Breast epithelium (tissue), 4 donors: ENCODE results near the gene UBASH3B. TPM values are rescaled to one million over a fixed set of nuclear protein-coding genes. Genes with fewer than 3 reads are reported as not detected.

ENCODE experiments used
- DNase-seq, 2 donors: peaks; one replicate each; pipeline ENCODE4 v3.0.0-alpha.2; 2019; ENCODE audit warnings: low spot score in 2 of 2
- H3K27ac ChIP-seq, 2 donors: fragments of 200-600 bp; sonication (generic) in 1 of 2; one replicate each; pipeline ENCODE4 v1.5.1; 2016 to 2019; ENCODE audit warnings: mild to moderate bottlenecking in 1 of 2
- H3K27me3 ChIP-seq, 2 donors: fragments of 200-600 bp; sonication (generic) in 1 of 2; one replicate each; pipeline versions ENCODE4 v1.5.1 to v1.6.0; 2017 to 2019; ENCODE audit warnings: control low read depth in 1 of 2, mild to moderate bottlenecking in 1 of 2
- H3K36me3 ChIP-seq: fragments of 200-600 bp; one replicate; pipeline ENCODE4 v1.5.1; 2019
- H3K4me1 ChIP-seq, 2 donors: fragments of 200-600 bp; sonication (generic); one replicate each; pipeline ENCODE4 v1.5.1; 2016 to 2019; ENCODE audit warnings: control low read depth in 1 of 2
- H3K4me3 ChIP-seq, 3 donors: fragments of 200-600 bp; sonication (generic); 1 replicate in 2 of 3; 2 replicates in 1 of 3; pipeline ENCODE4 v1.5.1; 2016 to 2019; ENCODE audit warnings: mild to moderate bottlenecking in 3 of 3, moderate library complexity in 2 of 3
- H3K9me3 ChIP-seq, 2 donors: fragments of 200-600 bp; sonication (generic) in 1 of 2; one replicate each; pipeline ENCODE4 v1.5.1; 2016 to 2019; ENCODE audit warnings: control low read depth in 1 of 2
- CTCF ChIP-seq, 3 donors: fragments of 450-650 bp; IDR thresholded peaks; one replicate each; pipeline ENCODE4 v1.5.1; 2016 to 2017; ENCODE audit warnings: antibody characterized with exemption in 3 of 3, mild to moderate bottlenecking in 3 of 3, moderate library complexity in 3 of 3
- POLR2A ChIP-seq: fragments of 450-650 bp; IDR thresholded peaks from one replicate; pipeline ENCODE4 v1.6.1; 2016; ENCODE audit warnings: antibody characterized with exemption, mild to moderate bottlenecking, moderate library complexity
- POLR2AphosphoS5 ChIP-seq, 3 donors: sonication (generic); formaldehyde crosslinking; IDR thresholded peaks; one replicate each; pipeline ENCODE4 v1.6.1; 2017; ENCODE audit warnings: antibody characterized with exemption in 3 of 3
- intact Hi-C: fragments of 100-400 bp; cut with DNase I; formaldehyde crosslinking; loops from one replicate; pipeline ENCODE4 v1.15.1; 2023; ENCODE audit warnings: low total_unique reads
- total RNA-seq, 3 donors: library from RNA; depleted of rRNA; stranded (reverse); fragments of >200 nt; gene quantifications; one replicate each; pipeline ENCODE4 v1.1.0, GENCODE V29; 2016

UBASH3B gene
- total RNA-seq, 3 donors from 2014 or later = 4.7 to 6.2 (median 4.8) TPM

GRCh38 chr11:122795307-122795706, 139.8 kb downstream of the UBASH3B start:
- H3K4me1 ChIP-seq = no peaks in the 10 kb centered on the region
- H3K27me3 ChIP-seq = no peaks in the 10 kb centered on the region
- intact Hi-C loops = no loop called here
- TF ChIP-seq POLR2AphosphoS5 (IDR thresholded peaks at IDR 0.05) (no peak), POLR2A (no peak), CTCF (IDR thresholded peaks at IDR 0.05) (no peak)
- no peak overlapping the region for H3K4me3 ChIP-seq
- H3K36me3 ChIP-seq = no peaks in the 10 kb centered on the region
- H3K9me3 ChIP-seq = no peaks in the 10 kb centered on the region
- DNase-seq = no peak
- no peak overlapping the region for H3K27ac ChIP-seq

- no peak overlapping the region for H3K27ac ChIP-seq
- H3K27me3 ChIP-seq = no peaks in the 10 kb centered on the region
- no peaks in the 10 kb centered on the region for H3K36me3 ChIP-seq
- intact Hi-C loops = no loop called here
- TF ChIP-seq POLR2A (no peak), CTCF (IDR thresholded peaks at IDR 0.05) (peak; percentile 71 to 74 (median 72)), POLR2AphosphoS5 (IDR thresholded peaks at IDR 0.05) (no peak)
- no peaks in the 10 kb centered on the region for H3K4me1 ChIP-seq
- no peak for DNase-seq
- H3K9me3 ChIP-seq = no peaks in the 10 kb centered on the region
- no peak overlapping the region for H3K4me3 ChIP-seq
Measured at GRCh38 chr11:122796128-122796717, 140.7 kb downstream of the UBASH3B start.

- H3K27ac ChIP-seq = no peak overlapping the region
- no peak overlapping the region for H3K4me3 ChIP-seq
- intact Hi-C loops = no loop called here
- TF ChIP-seq POLR2A (no peak), POLR2AphosphoS5 (IDR thresholded peaks at IDR 0.05) (no peak), CTCF (IDR thresholded peaks at IDR 0.05) (no peak)
- no peak for DNase-seq
- no peaks in the 10 kb centered on the region for H3K36me3 ChIP-seq
- no peaks in the 10 kb centered on the region for H3K4me1 ChIP-seq
- no peaks in the 10 kb centered on the region for H3K27me3 ChIP-seq
- H3K9me3 ChIP-seq = no peaks in the 10 kb centered on the region
Measured at GRCh38 chr11:122797651-122798050, 142.1 kb downstream of the UBASH3B start.

- Histone ChIP-seq H3K36me3 (no peaks in the 10 kb centered on the region), H3K4me3 (no peak overlapping the region), H3K4me1 (no peaks in the 10 kb centered on the region), H3K9me3 (no peaks in the 10 kb centered on the region), H3K27ac (no peak overlapping the region), H3K27me3 (no peaks in the 10 kb centered on the region)
- TF ChIP-seq CTCF (IDR thresholded peaks at IDR 0.05) = no peak
- no peak for TF ChIP-seq POLR2A
- TF ChIP-seq POLR2AphosphoS5 (IDR thresholded peaks at IDR 0.05) = no peak
- no peak for DNase-seq
- intact Hi-C loops = no loop called here
Measured at GRCh38 chr11:122799406-122800105, 144.0 kb downstream of the UBASH3B start.

- Histone ChIP-seq H3K27ac (peak overlapping the region; percentile 76 to 89), H3K4me3 (no peak overlapping the region), H3K27me3 (no peaks in the 10 kb centered on the region), H3K36me3 (no peaks in the 10 kb centered on the region), H3K4me1 (no peaks in the 10 kb centered on the region), H3K9me3 (no peaks in the 10 kb centered on the region)
- DNase-seq = no peak
- intact Hi-C loops = no loop called here
- TF ChIP-seq POLR2AphosphoS5 (IDR thresholded peaks at IDR 0.05) = no peak
- TF ChIP-seq POLR2A = no peak
Measured at GRCh38 chr11:122802876-122803275, 147.4 kb downstream of the UBASH3B start.
